HG02610 (cell line): Measurements from ENCODE around the gene HMCN1.
"Not testable (repeated sequence)": the region's sequence is repeated elsewhere in the genome, so short reads cannot be mapped to it uniquely, and the experiment has no call there.

Experiments used
- ATAC-seq: cut with Tn5 transposase; IDR thresholded peaks from one replicate; pipeline ENCODE4 v1.9.1; 2021; ENCODE audit warnings: mild to moderate bottlenecking, moderate library complexity; ENCODE audit not compliant: unreplicated experiment

Gene HMCN1

DNA sequence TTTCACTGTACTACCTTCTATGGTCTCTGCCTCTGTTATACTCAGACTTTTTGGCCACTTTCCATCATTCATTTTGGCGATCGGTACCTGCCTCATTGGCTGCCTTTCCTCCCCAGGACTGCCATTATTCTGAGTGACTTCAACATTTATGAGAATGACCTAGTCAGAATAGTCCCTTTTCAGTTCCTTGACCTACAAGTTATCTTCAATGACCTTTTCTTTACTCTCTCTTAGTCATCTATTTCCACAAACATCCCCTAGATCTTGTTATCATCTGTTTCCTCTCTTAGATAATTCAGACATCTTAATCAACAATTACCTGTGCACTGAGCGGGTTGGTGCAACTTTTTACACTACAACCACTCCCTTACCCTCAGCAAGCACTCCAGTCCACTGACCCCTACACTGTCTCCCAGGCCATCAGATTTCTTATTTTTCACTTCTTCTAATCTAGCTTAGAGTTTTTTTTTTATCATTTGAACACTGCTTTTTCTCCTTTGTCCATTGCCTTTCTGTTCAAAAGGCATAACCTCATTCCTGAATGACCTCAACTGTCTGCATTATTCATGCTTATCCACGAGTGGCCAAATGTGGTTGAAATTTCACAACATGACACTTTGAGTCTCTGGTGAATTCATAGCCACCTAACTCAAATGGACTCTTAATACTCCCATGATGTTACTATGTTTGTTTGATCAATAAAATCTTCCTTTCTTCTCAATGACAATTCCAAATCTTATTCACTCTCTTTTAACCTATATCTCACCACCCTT is 112.7 kb downstream of the HMCN1 start:
- ATAC-seq: no peak

DNA sequence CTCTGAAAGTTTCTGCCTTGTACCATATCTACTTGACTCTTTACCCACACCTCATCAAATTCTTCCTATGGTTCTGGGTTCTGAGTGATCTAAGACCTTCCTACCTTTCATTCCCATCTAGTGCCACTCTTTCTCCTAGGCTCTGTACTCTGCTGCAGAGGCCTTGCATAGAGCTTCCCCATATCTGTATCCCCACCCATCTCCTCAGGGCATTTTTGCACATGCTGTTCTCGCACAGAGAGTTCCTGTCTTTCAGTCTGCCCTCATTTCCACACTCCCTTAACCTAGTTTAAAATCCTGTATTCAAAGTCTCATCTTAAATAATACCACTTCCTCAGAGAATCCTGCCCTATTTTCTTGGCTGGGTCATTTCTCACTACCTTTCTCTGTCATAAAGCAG is 114.8 kb downstream of the HMCN1 start:
- no peak for ATAC-seq

DNA sequence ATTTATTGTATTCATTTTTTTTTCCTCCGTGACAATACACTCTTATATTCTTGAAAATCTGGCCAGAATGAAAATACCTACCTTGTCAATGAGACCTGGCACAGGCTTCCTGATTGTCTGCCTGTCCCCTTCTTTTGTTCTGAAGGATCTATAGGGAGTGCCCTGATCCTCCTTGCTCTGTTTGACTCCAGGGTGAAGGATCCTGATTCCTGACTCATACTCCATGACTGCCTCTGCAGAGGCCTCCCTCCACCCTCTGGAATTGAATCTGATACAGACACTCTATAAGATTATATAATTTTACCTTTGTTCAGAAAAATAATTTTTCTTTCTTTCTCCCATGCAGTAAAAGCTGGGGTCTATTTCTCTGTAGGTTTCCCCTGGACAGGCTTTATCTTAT is 116.2 kb downstream of the HMCN1 start:
- no peak for ATAC-seq

DNA sequence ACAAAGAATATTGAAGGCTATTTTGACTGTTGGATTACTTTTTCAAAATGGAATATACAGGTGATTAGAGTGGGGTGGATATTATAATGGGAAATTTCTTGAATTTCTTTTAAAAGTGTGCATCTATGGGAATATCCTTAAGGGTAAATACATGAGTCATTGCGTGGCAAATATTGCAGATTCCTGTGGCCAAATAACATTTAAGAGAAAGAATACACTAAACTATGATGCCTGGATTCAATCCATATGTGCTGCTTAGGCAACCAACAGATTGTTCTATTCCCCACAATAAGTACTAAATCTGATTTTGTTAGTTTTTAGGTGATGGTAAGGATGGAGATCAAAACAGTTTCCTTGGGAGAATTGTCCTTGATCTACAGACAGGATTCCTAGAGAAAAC is 119.5 kb downstream of the HMCN1 start:
- ATAC-seq: no peak

DNA sequence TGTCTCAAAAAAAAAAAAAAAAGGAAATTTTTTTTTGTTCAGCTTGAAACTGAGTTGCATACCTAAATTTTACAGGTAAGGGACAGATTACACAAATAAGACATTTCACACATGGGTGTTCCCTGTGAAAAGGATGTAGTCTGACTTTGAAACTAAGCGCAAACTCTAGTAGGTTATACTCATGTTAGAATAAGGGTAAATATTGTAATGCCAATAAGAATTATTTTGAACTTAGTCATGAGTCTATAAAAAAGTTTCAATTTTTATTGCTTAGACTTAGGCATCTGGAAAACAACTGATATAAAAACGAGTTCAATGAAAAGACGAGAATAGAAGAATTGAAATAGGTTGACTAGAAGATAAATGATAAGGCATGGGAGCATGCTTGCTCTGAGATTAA is 122.3 kb downstream of the HMCN1 start:
- no peak for ATAC-seq

DNA sequence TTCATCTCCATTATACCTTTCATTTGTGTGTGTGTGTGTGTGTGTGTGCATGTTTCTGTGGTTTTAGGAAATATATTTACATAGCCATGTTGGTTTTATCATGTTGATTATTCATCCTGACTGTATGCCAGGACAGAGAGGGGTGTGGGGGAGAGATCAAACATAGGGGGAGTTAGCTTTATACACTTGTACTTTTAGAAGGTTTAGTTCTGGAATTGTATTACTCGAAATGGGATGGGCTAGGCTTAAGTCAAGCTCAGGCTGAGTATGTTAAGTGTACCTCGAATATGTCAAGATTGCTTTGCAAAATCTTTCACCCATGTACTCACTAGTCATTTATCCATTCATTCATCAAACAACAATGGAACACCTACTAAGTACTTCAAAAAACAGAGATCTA is 123.3 kb downstream of the HMCN1 start:
- no peak for ATAC-seq

DNA sequence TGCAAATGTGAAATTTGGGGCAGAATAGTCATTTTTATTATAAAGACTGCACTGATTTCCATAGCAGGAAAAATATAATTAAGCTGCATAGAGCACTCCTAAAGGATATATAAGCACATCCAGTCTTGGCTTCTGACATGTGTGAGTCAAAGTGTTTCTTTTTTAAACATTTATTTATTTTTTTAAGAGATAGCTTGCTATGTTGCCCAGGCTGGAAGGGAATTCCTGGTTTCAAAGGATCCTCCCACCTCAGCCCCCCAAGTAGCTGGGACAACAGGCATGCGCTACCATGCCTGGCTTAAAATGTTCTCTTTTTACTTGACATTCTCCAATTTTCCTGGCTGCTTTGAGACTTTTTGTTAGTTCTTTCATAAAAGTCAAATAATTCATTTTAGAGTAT is 126.1 kb downstream of the HMCN1 start:
- no peak for ATAC-seq

DNA sequence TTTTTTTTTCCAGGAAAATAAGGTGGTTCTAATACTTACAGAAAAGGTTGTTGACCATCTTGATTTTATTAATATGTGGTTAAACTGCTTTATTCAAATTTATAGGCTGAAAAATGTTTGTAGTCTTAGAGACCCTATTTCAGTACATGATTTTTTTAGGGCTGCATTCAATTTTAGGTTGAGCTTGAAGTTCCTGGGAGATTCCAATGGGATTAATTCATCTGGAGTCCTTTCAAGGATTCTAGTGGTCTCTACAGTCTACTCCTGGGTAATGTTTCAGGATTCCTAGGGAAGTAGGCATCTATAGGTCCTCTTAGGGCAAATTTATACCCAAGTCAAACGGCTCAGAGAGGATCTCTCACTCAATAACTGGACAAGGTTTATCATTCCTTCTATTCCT is 126.7 kb downstream of the HMCN1 start:
- no peak for ATAC-seq

DNA sequence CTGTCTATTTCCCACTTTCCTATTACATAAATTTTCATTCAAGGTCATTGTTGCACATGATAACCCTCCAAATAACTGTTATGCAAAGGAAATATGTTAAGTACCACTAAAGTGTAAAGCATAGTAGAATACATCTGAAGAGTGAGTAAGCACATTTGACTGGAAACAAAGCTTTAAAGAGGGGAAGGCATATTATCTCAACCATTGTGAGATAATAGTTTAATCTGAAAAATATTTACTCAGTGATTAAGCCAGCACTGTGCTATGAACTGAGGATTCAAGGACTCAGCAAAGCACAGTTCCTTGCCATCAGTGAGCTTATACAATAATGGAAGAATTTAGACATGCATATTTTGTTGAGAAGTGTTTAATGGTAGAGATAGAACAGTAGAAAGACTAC is 127.4 kb downstream of the HMCN1 start:
- no peak for ATAC-seq

DNA sequence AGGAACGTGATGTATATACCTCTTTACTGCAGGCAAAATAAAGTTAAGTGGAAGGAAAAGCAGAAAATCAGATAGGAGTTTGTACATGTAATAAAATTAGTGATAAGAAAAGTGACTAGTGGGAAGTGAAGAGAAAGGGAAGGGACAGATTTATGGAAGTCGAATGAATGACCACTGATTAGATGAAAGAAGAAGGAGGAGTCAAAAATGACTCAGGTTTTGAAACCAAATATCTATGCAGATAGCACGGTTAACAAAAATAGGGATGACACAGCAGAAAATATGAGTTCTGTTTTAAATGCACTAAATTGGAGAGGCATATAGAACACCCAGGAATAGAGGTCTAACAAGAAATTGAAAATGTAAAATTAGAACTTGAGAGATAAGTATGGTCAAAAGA is 128.0 kb downstream of the HMCN1 start:
- no peak for ATAC-seq

DNA sequence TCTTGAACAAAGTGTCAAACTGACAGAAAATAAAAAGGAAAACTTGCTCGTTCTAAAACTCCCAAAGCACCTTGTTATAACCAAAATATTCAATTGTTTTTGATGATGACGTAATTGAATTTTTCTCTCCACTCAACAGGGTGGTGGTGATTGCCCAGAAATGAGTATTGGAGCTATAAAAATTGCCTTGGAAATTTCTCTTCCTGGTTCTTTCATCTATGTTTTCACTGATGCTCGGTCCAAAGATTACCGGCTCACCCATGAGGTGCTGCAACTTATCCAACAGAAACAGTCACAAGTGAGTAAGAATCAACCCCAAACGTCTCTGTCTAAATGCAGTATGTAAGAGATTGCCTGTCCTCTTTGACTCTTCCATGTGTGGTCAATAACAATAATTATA is 130.1 kb downstream of the HMCN1 start:
- no peak for ATAC-seq

DNA sequence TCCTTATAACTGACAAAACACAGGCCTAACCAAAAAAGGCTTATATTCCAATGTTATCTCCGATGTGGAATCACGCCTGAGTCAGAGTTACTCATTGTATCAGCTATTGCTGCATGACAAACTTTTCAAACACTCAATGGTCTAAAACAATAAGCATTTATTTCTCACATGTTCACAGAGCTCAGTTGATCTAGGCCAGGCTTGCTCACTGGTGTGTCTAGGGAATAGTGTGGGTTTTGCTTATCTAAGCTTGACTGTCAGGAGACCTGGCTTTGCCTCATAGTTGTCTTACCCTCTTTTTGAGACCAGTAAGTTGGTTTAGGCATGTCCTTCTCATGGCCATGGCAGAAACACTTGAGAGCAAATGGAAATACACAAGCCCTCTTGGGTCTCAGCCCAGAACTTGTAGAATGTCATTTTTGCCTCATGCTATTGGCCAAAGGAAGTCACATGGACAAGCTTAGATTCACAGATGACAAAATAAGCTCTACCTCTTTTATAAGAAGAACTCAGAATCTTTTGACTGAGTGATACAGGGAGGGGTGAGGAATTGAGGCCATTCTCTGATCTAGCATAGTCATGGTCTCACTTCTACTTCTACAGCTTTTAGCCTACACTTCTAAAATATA is 130.8 kb downstream of the HMCN1 start:
- no peak for ATAC-seq

DNA sequence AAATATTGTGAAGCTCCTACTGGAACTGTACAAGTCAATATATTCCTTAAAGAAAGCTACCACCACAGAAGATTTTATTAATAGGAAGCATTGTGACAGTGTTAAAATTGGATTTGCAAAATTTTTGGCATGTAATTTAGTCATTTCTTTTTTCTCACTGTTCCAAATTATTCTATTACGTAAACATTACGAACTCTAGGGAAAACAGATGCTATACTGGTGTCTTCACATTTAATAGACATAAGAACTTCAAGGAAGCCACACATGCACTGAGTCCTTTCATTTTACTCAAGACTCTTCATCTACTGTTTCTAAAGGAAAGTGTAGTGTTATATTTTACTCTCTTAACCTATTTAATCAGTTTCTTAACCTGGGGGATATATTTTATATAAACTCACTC is 135.4 kb downstream of the HMCN1 start:
- ATAC-seq: no peak

DNA sequence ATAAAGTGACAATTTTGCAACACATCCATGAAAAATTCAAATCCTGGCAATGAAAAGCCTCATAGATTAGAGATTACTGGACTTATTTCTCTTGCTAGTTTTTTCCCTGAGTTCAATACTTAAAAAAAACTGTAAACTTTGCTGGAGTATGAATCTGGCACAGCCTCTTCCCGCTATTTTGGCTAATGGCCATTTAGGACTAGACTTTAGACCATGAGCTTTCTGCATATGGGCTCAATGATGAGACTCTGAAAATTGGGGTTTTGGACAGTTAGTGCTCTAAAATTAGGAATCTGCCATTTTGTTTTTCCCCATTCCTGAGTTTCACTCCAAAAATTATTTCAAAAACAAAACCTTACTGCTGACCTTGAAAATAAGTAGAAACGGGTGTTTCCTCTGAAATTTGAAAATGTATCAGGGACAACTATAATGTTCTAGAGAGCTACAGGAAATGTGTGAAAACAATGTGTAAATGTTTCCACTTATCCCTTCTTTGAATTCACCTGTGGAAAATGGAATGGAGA is 137.5 kb downstream of the HMCN1 start:
- ATAC-seq: no peak

DNA sequence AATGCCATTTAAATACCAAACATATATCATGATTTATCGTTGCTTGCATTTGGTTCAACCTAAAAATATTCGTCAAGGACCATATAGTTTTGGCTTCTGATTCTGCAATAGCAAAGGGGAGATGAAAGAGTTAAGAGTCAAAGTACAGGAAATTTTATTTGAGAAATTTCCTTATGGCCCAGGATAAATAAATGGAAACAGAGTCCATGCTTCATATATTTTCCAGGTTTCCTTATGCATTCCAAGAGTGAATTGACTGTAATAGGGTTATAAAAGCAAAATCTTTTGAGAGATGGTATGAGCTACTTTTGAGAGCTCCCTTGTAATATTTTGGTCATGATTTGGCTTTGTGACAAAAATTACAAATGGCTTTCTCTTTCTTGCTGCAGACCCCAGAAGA is 140.1 kb downstream of the HMCN1 start:
- ATAC-seq: no peak

DNA sequence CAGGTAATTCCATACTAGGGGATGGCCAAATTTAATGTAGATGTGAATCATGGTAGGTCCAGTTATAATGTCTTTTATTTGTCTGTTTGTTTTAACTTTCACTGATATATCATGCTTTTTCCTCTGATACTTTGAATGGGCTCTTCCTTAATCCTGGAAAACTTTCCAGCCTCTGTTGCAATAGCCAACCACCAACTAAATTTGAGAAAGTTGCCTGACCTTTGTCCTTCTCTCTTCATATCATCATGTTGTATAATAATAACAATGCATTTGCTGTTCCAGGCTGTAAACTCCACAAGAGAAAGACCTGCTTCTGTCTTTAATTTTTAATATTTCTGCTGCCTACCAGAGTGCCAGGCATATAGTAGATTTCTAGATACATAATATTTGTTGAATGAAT is 146.1 kb downstream of the HMCN1 start:
- ATAC-seq: no peak

DNA sequence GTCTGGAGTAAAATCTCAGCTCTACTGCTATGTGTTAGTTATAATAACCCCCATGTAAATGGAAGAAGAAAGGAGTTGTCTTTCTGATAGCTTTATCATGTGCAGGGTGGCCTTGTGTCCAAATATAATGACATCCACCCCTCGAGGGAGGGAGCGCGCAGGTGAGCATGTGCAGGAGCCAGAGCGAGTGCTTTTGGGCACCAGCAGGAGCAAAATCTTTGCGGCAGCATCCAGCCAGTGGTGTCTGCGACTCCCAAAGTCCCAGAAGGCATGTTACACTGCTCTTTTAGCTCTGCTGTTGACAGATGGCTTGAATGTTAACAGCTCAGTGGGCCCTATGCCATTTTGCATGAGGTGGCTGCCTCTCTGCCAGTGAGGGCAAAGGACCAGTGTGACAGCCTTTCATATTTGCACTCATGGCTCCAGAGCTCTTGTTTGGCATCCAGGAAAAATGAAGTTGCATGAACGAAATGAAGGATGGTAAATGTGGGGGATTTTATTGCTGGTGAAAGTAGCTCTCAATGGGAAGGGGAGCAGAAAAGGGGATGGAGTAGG is 146.7 kb downstream of the HMCN1 start:
- no peak for ATAC-seq

DNA sequence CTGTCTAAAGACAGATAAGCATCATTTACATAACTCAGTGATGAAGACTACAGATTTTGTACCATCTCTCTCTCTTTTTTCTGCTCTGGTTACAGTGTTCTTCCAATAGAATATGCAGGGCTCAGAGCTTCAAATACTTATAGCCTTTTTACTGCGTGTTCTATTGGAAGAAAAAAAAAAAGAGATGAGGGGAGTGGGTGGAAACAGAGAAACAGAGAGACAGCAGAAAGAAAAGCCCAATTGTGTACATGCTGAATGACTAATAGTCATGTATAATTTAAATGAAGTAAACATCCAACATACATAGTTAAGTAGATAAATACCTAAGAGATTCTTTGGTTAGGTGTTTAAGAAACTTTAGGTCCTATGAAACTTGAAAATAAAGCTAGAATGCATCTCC is 151.9 kb downstream of the HMCN1 start:
- ATAC-seq: no peak

DNA sequence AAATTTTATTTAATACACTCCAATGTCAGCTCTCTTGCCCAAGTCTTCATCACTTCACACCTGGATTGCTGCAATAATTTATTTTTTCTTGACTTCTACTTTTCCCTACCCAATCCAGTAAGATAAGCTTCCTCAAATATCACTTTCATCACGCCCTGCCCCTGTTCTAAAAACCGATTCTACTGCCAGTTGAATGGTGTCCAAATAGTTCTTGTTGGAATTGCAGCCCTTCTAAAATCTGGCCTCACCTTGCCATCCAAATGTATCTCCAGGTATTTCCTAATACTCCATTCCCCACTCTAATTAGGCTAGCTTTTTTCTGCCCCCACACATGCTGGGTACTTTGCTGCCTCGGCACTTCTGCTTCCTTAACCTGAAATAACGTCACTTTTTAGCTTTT is 152.5 kb downstream of the HMCN1 start:
- ATAC-seq: no peak

DNA sequence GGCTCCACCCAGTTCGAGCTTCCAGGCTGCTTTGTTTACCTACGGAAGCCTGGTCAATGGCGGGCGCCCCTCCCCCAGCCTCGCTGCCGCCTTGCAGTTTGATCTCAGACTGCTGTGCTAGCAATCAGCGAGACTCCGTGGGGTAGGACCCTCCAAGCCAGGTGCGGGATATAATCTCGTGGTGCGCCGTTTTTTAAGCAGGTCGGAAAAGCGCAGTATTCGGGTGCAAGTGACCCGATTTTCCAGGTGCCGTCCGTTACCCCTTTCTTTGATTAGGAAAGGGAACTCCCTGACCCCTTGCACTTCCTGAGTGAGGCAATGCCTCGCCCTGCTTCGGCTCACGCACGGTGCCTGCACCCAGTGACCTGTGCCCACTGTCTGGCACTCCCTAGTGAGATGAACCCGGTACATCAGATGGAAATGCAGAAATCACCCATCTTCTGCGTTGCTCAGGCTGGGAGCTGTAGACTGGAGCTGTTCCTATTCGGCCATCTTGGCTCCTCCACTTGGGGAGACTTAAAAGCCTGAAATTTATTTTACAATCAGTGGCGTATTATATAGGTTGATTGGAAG is 158.7 kb downstream of the HMCN1 start:
- not testable (repeated sequence) for ATAC-seq

DNA sequence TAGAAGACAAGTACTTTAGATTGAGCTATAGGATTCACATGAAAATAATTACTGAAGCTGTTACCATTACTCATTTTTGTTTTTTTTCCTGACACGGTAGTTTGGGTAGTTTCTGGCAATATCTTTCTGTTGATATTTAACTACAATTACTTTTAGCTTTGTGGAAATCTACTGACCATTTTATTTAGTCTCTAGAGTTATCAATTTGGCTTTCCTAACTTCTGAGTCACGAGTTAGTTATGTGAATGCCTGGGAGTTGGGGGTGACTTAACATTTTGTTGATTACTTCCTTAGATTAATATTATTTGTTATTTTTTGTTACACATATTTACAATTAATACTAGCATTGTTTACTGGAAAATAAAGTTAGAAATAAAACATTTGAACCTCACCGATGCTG is 160.6 kb downstream of the HMCN1 start:
- no peak for ATAC-seq
